ENCODE results near the gene FBF1.
"Not testable (repeated sequence)": the region's sequence is repeated elsewhere in the genome, so short reads cannot be mapped to it uniquely, and the experiment has no call there.

Gene FBF1

GRCh38 chr17:75872434-75873351 lies 68.1 kb downstream of the FBF1 start:
- Histone ChIP-seq H3K4me1 (ENCODE audit: control insufficient read depth, insufficient read depth, low read length) (peaks cover 4% of the 10 kb centered on the region), H3K36me3 (ENCODE audit: control insufficient read depth in 2 of 2, insufficient read depth in 1 of 2, low read length in 2 of 2) (peaks cover 0 to 4% of the 10 kb centered on the region in 2 experiments; a peak in 1 of 3 replicates), H3K9me3 (ENCODE audit: control insufficient read depth, insufficient read depth, low read depth, low read length) (no peaks in the 10 kb centered on the region), H3K27ac (ENCODE audit: extremely low read depth, low read depth, low read length) (peak overlapping the region; percentile 47), H3K4me3 (ENCODE audit: low read depth, low read length) (no peak overlapping the region)
- ChIA-PET CTCF (interaction anchor here (0.6 to 7.6 kb wide), 7 partner anchors 8 to 828 kb away, joined by 3 to 84 read pairs (median 4); partner anchors contain the start of gene WBP2), POLR2A (interaction anchor here (0.6 to 2.4 kb wide), 8 partner anchors 12 to 93 kb away, joined by 3 to 26 read pairs (median 4); partner anchors contain the start of genes FBF1, TRIM65, UNK and WBP2)
- TF ChIP-seq, protein P1, sequence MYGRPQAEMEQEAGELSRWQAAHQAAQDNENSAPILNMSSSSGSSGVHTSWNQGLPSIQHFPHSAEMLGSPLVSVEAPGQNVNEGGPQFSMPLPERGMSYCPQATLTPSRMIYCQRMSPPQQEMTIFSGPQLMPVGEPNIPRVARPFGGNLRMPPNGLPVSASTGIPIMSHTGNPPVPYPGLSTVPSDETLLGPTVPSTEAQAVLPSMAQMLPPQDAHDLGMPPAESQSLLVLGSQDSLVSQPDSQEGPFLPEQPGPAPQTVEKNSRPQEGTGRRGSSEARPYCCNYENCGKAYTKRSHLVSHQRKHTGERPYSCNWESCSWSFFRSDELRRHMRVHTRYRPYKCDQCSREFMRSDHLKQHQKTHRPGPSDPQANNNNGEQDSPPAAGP (tag by site-specific recombination; IDR thresholded peaks at IDR 0.05): peak; percentile 66; the same call in 1 of the 2 replicates
- TF ChIP-seq SP2 (tag by site-specific recombination; IDR thresholded peaks at IDR 0.05): peak; percentile 47
- TF ChIP-seq SCRT2 (tag by site-specific recombination; IDR thresholded peaks at IDR 0.05): peak; percentile 64
- peak; percentile 60 for TF ChIP-seq KLF1 (tag by site-specific recombination; IDR thresholded peaks at IDR 0.05)
- TF ChIP-seq ZNF785 (tag by site-specific recombination; IDR thresholded peaks at IDR 0.05): no peak
- TF ChIP-seq ZBTB48 (tag by site-specific recombination; IDR thresholded peaks at IDR 0.05): peak; percentile 77; the same call in 1 of the 2 replicates
- no peak for TF ChIP-seq ZNF24 (tag by site-specific recombination; IDR thresholded peaks at IDR 0.05)
- TF ChIP-seq ZNF404 (tag by site-specific recombination; IDR thresholded peaks at IDR 0.05): no peak
- no peak for TF ChIP-seq ZNF670 (tag by site-specific recombination; IDR thresholded peaks at IDR 0.05; ENCODE audit: low read depth)
- no peak for TF ChIP-seq ZNF488 (tag by site-specific recombination; IDR thresholded peaks at IDR 0.05)
- no peak for TF ChIP-seq ZNF585B (tag by site-specific recombination; IDR thresholded peaks at IDR 0.05)
- TF ChIP-seq ZBTB17 (tag by site-specific recombination; IDR thresholded peaks at IDR 0.05): peak; percentile 96
- no peak for TF ChIP-seq ZNF660 (tag by site-specific recombination; IDR thresholded peaks at IDR 0.05)
- no peak for TF ChIP-seq ZNF10 (tag by site-specific recombination; IDR thresholded peaks at IDR 0.05)
- TF ChIP-seq ZNF239 (tag by site-specific recombination; IDR thresholded peaks at IDR 0.05): no peak

GRCh38 chr17:75870228-75870627 lies 70.6 kb downstream of the FBF1 start:
- CTCF ChIA-PET: interaction anchor here (1.0 to 7.6 kb wide), 3 partner anchors 9 to 87 kb away, joined by 4 to 84 read pairs (median 4); no protein-coding TSS in a partner anchor
- H3K4me3 ChIP-seq (ENCODE audit: low read depth, low read length); H3K4me1 ChIP-seq (ENCODE audit: control insufficient read depth, insufficient read depth, low read length); H3K9me3 ChIP-seq (ENCODE audit: control insufficient read depth, insufficient read depth, low read depth, low read length); H3K27ac ChIP-seq (ENCODE audit: extremely low read depth, low read depth, low read length); H3K36me3 ChIP-seq (ENCODE audit: control insufficient read depth in 2 of 2, insufficient read depth in 1 of 2, low read length in 2 of 2): not testable (repeated sequence)
- peak; percentile 70 for TF ChIP-seq KLF1 (tag by site-specific recombination; IDR thresholded peaks at IDR 0.05)
- POLR2A ChIA-PET: interaction anchor here (1.0 kb wide), 1 partner anchor 15 kb away, joined by 3 read pairs; the partner anchor contains the start of gene WBP2

DNA sequence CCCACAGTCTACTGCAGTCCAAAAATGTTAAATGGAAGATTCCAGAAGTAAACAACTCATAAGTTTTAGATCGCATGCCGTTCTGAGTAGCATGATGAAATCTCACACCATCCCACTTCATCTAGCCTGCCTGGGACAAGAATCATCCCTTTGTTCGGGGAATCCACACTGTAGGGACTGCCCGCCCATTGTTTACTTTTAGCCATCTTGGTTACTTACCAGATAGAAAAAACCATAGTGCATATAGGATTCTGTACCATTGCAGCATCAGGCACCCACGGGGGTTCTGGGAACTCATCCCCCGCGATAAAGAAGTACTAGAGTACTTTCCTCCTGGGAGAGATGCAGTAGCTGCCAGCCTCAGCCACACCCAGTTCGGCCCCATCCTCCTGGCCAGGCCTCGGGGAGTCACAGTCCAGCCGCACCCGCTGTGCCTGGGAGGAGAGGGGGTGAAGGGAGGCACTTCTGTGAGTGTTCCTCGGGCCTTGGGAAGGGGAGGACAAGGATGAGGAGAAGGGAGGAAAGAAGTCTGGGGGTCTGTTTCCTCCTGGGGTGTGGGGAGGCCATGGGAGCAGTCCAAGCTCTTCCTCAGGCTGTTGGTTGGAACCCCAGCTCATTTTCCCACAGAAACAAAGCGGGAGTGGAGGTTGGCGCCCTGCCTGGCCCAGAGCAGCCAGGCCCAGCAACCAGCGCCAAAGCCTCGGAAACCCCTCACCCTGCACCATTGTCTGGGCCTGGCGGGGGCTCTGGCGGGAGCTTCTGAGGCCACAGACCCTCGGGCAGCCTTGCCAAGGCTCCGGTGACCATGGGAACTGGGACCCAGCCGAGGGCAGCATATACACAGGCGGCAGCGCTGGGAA lies 71.3 kb downstream of the FBF1 start:
- H3K9me3 ChIP-seq (ENCODE audit: control insufficient read depth, insufficient read depth, low read depth, low read length): no peaks in the 10 kb centered on the region
- no peaks in the 10 kb centered on the region for H3K36me3 ChIP-seq (ENCODE audit: control insufficient read depth in 2 of 2, insufficient read depth in 1 of 2, low read length in 2 of 2)
- ChIA-PET CTCF (interaction anchor here (0.7 to 2.3 kb wide), 5 partner anchors 8 to 268 kb away, joined by 3 to 6 read pairs (median 4); partner anchors contain the start of gene TRIM47), POLR2A (interaction anchor here (1.0 kb wide), 1 partner anchor 14 kb away, joined by 3 read pairs; the partner anchor contains the start of gene WBP2)
- H3K27ac ChIP-seq (ENCODE audit: extremely low read depth, low read depth, low read length): no peak overlapping the region; the same call in 1 of the 2 replicates
- H3K4me1 ChIP-seq (ENCODE audit: control insufficient read depth, insufficient read depth, low read length): peaks cover 7% of the 10 kb centered on the region
- H3K4me3 ChIP-seq (ENCODE audit: low read depth, low read length): no peak overlapping the region
- TF ChIP-seq, protein P2, sequence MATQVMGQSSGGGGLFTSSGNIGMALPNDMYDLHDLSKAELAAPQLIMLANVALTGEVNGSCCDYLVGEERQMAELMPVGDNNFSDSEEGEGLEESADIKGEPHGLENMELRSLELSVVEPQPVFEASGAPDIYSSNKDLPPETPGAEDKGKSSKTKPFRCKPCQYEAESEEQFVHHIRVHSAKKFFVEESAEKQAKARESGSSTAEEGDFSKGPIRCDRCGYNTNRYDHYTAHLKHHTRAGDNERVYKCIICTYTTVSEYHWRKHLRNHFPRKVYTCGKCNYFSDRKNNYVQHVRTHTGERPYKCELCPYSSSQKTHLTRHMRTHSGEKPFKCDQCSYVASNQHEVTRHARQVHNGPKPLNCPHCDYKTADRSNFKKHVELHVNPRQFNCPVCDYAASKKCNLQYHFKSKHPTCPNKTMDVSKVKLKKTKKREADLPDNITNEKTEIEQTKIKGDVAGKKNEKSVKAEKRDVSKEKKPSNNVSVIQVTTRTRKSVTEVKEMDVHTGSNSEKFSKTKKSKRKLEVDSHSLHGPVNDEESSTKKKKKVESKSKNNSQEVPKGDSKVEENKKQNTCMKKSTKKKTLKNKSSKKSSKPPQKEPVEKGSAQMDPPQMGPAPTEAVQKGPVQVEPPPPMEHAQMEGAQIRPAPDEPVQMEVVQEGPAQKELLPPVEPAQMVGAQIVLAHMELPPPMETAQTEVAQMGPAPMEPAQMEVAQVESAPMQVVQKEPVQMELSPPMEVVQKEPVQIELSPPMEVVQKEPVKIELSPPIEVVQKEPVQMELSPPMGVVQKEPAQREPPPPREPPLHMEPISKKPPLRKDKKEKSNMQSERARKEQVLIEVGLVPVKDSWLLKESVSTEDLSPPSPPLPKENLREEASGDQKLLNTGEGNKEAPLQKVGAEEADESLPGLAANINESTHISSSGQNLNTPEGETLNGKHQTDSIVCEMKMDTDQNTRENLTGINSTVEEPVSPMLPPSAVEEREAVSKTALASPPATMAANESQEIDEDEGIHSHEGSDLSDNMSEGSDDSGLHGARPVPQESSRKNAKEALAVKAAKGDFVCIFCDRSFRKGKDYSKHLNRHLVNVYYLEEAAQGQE (tag by site-specific recombination; IDR thresholded peaks at IDR 0.05): no peak
- TF ChIP-seq ZBTB21 (tag by site-specific recombination; IDR thresholded peaks at IDR 0.05): no peak
- TF ChIP-seq WT1 (tag by site-specific recombination; IDR thresholded peaks at IDR 0.05): peak; percentile 39; the same call in 1 of the 2 replicates
- TF ChIP-seq ZNF274 (IDR thresholded peaks at IDR 0.05; ENCODE audit: low read length): no peak
- TF ChIP-seq ZNF274 (tag by site-specific recombination; IDR thresholded peaks at IDR 0.05; ENCODE audit: borderline replicate concordance): no peak
- TF ChIP-seq ZIC2 (tag by site-specific recombination; IDR thresholded peaks at IDR 0.05): no peak
- no peak for TF ChIP-seq ZNF645 (tag by site-specific recombination; IDR thresholded peaks at IDR 0.05)

Measured in HEK293 (cell line).